AG04449 (cell line): Measurements from ENCODE around the gene STK32C.

Experiments used
- CTCF ChIA-PET: fragments of 350-600 bp; formaldehyde crosslinking; extraction: SDS; loops from one replicate; lab custom pipeline; 2021; ENCODE audit warnings: antibody characterized with exemption; lab: Yijun Ruan, JAX
- POLR2A ChIA-PET: fragments of 400-600, 350-600 bp; formaldehyde crosslinking; extraction: SDS; loops from one replicate; lab custom pipeline; 2020; ENCODE audit warnings: antibody characterized with exemption, inconsistent platforms; lab: Yijun Ruan, JAX
- DNase-seq: peaks from one replicate; pipeline ENCODE4 v3.0.0-alpha.2; 2010; ENCODE audit warnings: low read depth, low spot score
- H3K4me3 ChIP-seq: 2 replicates; pipeline ENCODE4 v1.5.1; 2011; ENCODE audit warnings: low read depth, mild to moderate bottlenecking, control low read depth, low read length
- TF ChIP-seq, protein P1 (sequence below): IDR thresholded peaks from one replicate; pipeline ENCODE4 v1.5.1; 2011; ENCODE audit warnings: mild to moderate bottlenecking, moderate library complexity, low read length, control low read depth, inconsistent platforms; ENCODE audit not compliant: insufficient read depth; ENCODE audit errors: missing control alignments

STK32C gene

DNA sequence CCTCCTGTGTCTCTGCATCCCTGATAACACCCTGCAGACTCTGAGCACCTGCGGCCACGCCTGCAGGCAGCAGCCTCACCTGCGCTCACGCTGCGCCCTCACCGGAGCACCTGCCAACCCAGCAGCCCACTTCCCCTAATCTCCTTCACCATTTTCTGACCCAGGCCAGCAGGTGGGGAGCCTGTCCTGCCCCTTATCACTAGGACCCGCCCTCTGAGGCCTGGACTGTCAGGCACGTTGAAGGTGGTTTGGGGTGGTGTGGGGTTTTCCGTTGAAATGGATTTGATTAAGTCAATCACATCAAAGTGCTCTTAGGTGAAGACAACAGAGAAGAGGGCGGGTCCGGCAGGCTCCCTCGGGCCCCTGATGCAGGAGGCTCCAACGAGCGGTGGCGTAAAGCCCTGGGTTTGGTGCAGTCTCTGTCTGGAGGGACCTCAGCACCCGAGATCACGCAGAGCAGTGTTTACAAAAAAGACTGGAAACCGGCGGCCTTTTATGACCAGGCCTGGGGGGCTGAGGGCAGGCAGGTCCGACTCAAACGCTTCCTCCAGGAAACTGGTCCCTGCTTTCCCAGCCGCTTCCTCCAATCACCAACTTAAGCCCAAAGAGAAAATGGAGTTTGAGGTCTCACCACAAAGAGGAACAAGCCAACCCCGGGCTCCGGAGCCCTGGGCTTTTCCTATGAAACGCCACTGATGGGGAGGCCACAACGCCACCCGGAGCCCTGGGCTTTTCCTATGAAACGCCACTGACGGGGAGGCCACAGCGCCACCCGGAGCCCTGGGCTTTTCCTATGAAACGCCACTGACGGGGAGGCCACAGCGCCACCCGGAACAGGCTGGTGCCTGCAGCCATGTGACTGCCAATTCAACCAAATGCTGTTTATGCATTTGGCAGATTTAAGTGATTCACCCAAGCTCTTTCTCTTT, 75.5 kb downstream of the STK32C start:
- CTCF ChIA-PET: interaction anchor here (1.2 to 2.9 kb wide), 2 partner anchors 8 to 121 kb away, joined by 3 to 23 read pairs; no protein-coding TSS in a partner anchor
- TF ChIP-seq, protein P1, sequence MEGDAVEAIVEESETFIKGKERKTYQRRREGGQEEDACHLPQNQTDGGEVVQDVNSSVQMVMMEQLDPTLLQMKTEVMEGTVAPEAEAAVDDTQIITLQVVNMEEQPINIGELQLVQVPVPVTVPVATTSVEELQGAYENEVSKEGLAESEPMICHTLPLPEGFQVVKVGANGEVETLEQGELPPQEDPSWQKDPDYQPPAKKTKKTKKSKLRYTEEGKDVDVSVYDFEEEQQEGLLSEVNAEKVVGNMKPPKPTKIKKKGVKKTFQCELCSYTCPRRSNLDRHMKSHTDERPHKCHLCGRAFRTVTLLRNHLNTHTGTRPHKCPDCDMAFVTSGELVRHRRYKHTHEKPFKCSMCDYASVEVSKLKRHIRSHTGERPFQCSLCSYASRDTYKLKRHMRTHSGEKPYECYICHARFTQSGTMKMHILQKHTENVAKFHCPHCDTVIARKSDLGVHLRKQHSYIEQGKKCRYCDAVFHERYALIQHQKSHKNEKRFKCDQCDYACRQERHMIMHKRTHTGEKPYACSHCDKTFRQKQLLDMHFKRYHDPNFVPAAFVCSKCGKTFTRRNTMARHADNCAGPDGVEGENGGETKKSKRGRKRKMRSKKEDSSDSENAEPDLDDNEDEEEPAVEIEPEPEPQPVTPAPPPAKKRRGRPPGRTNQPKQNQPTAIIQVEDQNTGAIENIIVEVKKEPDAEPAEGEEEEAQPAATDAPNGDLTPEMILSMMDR: no peak
- POLR2A ChIA-PET: no interaction called here
- H3K4me3 ChIP-seq: no peak overlapping the region
- no peak for DNase-seq

DNA sequence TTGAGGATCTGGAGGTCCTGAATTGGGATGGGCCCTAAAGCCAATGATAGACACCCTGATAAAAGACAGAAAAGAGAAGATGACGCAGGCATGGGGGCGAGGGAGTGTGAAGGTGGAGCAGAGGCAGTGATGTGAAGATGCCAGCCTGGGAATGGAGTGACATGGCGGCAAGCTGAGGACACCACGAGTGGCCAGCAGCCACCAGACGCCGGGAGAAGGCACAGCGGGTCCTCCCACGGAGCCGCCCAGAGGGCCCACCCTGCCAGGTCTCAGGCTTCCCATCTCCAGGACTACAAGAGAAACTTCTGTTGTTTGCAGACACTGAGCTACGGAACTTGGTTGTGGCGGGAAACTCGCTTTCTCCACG, 76.1 kb downstream of the STK32C start:
- H3K4me3 ChIP-seq: no peak overlapping the region
- DNase-seq: no peak
- ChIA-PET POLR2A (no interaction called here), CTCF (no interaction called here)
- TF ChIP-seq, protein P1: no peak

DNA sequence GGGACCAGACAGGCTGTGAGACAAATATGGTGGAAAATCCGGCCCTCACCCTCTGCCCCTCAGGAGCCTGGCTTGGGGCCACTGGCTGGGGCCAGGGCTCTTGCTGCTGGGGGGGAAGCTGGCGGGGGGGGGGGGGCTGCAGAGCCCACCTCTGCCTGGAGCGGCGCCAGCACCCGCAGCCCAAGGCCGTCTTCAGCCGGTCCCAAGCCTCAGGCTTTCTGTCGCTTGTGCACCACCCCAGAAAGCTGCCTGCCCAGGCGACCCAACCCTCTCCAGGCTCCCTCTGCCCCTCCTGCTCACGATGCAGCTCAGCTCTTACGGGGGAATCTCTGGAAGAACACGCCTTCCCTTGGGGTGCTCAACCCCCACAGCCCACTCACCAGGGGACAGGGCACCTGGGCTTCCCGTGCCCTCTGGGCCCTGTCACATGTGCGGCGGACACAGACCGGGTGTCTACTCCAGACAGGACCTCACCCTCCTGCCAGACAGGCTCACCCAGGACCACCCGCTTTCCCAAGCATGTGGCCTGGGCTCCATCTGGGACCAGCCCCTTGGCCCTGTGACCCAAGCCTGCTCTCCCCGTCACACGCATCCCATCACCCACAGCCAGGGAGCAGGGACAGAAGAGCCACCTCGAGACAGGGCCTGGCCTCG, 77.1 kb downstream of the STK32C start:
- ChIA-PET POLR2A (interaction anchor here (0.6 kb wide), 1 partner anchor 159 kb away, joined by 4 read pairs; no protein-coding TSS in a partner anchor), CTCF (no interaction called here)
- TF ChIP-seq, protein P1: no peak
- no peak for DNase-seq
- H3K4me3 ChIP-seq: no peak overlapping the region

DNA sequence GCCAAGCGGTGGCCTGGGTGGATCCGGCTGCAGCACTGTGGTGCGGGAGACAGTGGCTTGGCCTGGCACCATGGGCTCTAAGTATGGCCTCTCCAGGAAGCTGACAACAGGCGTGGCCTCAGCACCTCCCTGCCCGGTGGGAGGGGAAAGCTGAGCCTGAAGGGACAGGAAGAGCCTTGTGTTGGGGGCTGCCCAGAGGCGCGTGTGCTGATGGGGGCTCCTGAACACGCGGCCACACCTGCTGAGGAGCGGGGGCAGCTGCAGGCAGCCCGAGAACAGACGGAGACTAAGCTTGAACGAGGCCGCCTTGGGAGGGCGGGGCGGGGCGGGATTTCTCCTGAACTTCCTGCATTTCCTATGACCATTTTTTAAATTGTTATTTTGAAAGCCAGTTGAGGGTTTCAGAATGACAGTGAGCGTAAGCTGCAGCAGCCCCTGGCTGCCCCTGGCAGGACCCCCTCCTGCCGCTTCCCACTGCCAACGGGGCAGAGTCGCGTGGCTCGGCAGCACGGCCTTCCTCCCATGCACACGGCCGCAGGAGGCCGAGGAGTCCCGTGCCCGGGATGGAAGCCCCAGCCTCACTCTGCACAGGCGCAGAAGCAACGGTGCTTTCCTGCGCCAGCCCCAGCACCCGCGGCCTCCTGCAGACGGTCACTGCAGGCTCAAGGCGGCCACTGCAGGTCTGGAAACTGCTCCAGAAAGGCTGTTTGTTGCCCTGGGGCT, 77.8 kb downstream of the STK32C start:
- CTCF ChIA-PET: no interaction called here
- H3K4me3 ChIP-seq: no peak overlapping the region
- TF ChIP-seq, protein P1: no peak
- POLR2A ChIA-PET: no interaction called here
- DNase-seq: no peak

DNA sequence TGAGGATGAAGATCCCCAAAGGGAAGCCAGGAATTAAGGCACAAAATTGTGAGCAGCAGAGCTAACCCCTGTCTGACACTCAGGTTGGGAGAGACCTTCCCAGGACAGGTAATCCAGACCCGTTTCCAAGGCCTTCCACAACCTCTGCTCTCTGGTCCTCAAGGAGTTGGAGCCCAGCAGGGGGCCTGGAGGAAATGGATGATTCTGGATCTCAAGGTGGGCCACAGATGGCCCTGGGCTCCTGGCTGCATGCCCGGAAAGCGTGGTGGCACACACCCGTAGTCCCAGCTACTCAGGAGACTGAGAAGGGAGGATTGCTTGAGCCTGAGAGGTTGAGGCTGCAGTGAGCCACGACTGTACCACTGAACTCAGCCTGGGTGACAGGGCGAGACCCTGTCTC, 78.7 kb downstream of the STK32C start:
- H3K4me3 ChIP-seq: no peak overlapping the region
- CTCF ChIA-PET: interaction anchor here (0.6 kb wide), 1 partner anchor 120 kb away, joined by 3 read pairs; no protein-coding TSS in a partner anchor
- TF ChIP-seq, protein P1: no peak
- POLR2A ChIA-PET: no interaction called here
- no peak for DNase-seq

DNA sequence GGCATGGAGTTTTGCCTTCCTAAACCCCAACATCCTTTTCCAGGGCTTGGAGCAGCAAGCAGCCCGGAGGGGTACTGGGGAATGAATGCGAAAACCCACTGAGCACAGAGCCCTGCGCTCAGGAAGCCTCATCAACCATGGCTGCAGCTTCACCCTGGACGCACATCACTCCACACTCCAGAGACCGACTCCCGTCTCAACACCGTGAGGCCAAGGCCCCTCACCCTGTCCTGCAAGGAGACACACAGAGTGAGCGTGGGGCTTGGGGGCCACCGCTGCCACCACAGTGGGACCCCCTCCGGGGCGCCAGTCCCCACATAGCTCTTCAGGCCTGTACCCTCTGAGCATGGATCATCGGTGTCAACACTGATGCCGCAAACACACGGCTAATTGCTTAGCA, 79.1 kb downstream of the STK32C start:
- H3K4me3 ChIP-seq: no peak overlapping the region
- POLR2A ChIA-PET: no interaction called here
- TF ChIP-seq, protein P1: no peak
- CTCF ChIA-PET: interaction anchor here (0.6 to 7.1 kb wide), 2 partner anchors 121 to 225 kb away, joined by 3 to 56 read pairs; no protein-coding TSS in a partner anchor
- no peak for DNase-seq
